Epithelial cell of alveolus of lung (primary cell): ENCODE results near the gene B3GAT3. TPM values are rescaled to one million over a fixed set of nuclear protein-coding genes. Genes with fewer than 3 reads are reported as not detected.

Experiments used
- total RNA-seq: library from RNA; depleted of rRNA; stranded (reverse); fragments of >200 nt; gene quantifications from 2 replicates; pipeline ENCODE4 v1.2.1, GENCODE V29; 2015

B3GAT3 gene
- 48.7 and 55.3 TPM in 2 replicates for total RNA-seq

DNA sequence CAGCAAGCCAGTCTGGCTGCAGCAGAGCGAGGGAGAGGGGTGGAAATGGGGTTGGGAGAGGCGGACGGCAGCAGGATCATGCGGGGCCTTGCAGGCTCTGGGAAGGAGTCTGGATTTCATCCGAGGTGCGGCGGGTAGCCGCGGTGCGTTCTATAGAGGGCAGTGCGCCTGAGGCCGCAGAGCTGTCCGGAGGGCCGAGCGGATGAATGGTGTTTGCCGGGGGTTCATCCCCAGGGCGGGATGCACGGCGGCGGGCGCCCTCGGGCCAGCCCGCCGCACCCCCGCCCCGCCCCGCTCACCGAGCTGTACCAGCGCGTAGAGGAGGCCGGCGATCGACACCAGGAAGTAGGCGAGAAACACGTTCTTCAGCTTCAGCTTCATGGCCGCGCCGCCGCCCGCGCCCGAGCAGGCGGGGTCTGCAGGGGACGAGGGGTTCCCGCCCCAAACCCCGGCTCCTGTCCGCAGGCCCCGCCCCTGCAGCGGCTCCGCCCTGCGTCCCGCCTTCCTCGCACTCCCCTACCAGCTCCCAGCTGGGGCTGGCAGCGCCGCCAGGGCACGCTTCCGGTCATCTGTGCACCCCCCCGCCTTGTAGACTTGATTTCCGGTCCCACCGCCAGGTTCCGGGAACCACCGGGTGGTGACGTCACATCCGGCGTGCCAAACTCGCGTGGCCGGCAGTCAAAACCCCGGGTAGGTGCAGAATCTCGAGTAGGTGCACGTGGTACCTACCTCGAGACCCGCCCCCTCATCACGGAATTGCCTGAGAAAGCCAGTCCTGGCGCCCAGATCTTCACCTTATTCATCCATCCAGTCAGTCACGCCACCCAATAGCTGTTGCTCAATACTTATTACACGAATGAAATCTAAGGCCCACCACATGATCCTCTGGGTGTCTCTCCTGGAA, at the start of gene B3GAT3:
Gene B3GAT3, minus strand, starts transcription at position 420 of the 904 bp plus-strand sequence. Its CDS starts 39 bp downstream, at position 381.

GRCh38 chr11:62665075-62665598, 43.4 kb upstream of the B3GAT3 start, which contains the start of the genes C11orf98 and CSKMT:
C11orf98 (minus strand) TSS chr11:62665210; CDS start chr11:62665169, 41 bp downstream.
CSKMT (plus strand) TSS chr11:62665312; CDS start chr11:62665880, 568 bp downstream.

DNA sequence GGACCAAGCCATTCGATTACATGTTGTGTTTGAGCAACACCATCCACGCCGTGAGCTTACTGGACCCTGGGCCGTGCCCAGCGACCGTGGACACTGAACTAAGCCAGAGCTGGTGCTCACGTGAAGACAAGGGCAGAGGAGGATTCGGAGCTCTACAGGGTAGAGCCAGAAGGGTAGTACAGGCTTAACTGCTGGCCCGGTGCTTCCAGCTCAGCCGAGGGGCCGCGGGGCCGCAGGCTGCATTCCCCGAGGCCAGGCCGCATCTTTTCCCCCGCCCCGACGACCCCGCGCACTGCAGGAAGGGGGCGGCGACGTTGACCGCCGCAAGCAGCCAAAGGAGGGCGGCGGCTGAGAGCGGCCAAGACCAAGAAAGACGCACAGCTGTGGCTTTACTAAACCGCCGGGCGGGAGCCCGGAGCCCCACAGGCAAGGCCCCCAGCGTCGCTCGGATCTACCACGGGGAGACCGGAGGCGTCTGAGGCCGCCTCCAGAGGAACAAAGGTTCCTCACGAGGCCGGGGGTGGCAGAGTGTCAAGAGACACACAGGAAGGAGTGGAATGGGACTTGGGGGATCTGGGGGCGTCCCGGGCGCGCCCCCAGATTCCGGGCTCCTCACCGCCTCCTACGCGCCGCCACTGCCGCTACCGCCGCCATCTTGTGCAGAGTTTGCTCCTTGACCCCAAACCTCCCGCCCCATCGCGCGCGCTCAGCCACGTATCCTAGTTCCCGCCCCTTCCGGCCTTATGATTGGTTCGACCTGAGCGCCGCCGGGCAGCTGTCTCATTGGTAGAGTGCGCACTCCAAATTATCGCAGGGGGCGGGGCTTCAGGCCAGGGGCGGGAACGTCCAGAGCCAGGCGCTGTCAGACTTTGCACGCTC, 24.4 kb upstream of the B3GAT3 start, which contains the start of gene GANAB:
Gene GANAB, minus strand, starts transcription at position 668 of the 879 bp plus-strand sequence. Its CDS starts 14 bp downstream, at position 654.

DNA sequence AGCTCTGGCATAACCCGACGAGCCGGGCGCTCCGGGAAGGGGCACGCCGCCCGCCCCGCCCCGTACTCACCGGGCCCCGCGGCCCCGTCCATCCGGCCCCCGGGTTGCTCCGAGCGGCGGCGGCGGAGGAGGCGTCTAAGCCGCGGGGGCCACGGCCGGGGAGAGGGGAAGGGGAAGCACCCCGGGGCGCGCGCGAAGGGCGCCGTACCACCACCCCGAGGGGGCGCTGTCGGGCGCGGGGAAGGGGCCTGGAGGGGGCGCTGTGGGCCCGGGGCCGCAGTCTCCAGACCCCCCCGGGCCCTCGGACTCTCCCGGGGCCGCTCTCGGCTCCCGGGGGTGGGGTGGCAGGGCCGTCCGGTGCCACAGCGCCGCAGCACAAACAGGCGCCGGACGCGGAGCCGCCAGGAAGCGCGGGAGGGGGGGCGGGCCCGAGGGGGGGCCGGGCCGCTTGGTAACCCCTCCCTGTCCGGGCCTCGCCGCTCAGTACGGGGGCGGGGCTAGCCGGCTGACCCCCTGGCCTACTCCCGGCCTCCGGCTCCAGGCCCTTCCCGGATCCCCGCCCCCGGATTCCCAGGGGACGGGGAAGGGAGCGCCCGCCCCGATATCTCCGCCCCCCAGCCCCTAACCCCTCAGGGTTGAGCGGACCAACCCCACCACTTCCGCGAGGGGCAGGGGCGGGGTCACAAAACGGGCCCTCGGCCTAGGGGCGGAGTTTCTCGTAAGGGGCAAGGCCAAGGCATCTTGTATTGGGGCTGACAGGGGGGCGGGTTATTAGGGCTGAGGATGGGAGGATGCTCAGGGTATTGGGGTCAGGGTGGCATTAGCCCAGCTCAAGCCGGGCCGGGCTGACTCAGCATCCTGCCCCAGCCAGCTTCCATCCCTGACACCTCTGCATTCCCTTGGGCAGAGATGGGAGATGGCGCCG, 9.2 kb downstream of the B3GAT3 start, which contains the start of the genes EML3 and ROM1:
Gene EML3, minus strand, starts transcription at position 410 of the 925 bp plus-strand sequence. Its CDS starts 318 bp downstream, at position 92.
Gene ROM1, plus strand, starts transcription at position 892 of the 925 bp plus-strand sequence. Its CDS starts 25 bp downstream, at position 917.

GRCh38 chr11:62601372-62602140, 20.2 kb downstream of the B3GAT3 start, which contains the start of gene MTA2:
MTA2 (minus strand) TSS chr11:62601865; CDS start chr11:62601450, 415 bp downstream.

GRCh38 chr11:62591448-62592145, 30.2 kb downstream of the B3GAT3 start, which contains the start of gene TUT1:
TUT1 (minus strand) TSS chr11:62591523; CDS start chr11:62591485, 38 bp downstream.

GRCh38 chr11:62573592-62574362, 48.0 kb downstream of the B3GAT3 start, which contains the start of gene EEF1G:
EEF1G (minus strand) TSS chr11:62573891; CDS start chr11:62573842, 49 bp downstream.

Other genes starting within 250 kb of the B3GAT3 start
- gene SCGB1A1, start 203.0 kb downstream of the B3GAT3 start, total RNA-seq, result not detected in 2 replicates
- gene AHNAK, start 75.2 kb downstream of the B3GAT3 start, total RNA-seq, result 242 and 261 TPM in 2 replicates
- 2,450 and 2,872 TPM in 2 replicates for gene EEF1G, start 48.1 kb downstream of the B3GAT3 start, total RNA-seq
- 9.2 and 13.4 TPM in 2 replicates for gene TUT1, start 30.5 kb downstream of the B3GAT3 start, total RNA-seq
- gene MTA2, start 20.1 kb downstream of the B3GAT3 start, total RNA-seq, result 72.1 and 101 TPM in 2 replicates
- gene EML3, start 9.2 kb downstream of the B3GAT3 start, total RNA-seq, result 25.9 and 34.3 TPM in 2 replicates
- 2.7 and 11.6 TPM in 2 replicates for gene ROM1, start 8.7 kb downstream of the B3GAT3 start, total RNA-seq
- 321 and 375 TPM in 2 replicates for gene GANAB, start 24.6 kb upstream of the B3GAT3 start, total RNA-seq
- 30.1 and 41.0 TPM in 2 replicates for gene INTS5, start 31.3 kb upstream of the B3GAT3 start, total RNA-seq
- gene C11orf98, start 43.2 kb upstream of the B3GAT3 start, total RNA-seq, result 71.6 and 87.2 TPM in 2 replicates
- gene CSKMT, start 43.3 kb upstream of the B3GAT3 start, total RNA-seq, result 6.1 and 10.1 TPM in 2 replicates
- gene UQCC3, start 49.7 kb upstream of the B3GAT3 start, total RNA-seq, result 11.5 and 17.2 TPM in 2 replicates
- gene LBHD1, start 50.3 kb upstream of the B3GAT3 start, total RNA-seq, result 2.4 and 3.1 TPM in 2 replicates
- 135 and 148 TPM in 2 replicates for gene UBXN1, start 57.1 kb upstream of the B3GAT3 start, total RNA-seq
- gene LRRN4CL, start 67.5 kb upstream of the B3GAT3 start, total RNA-seq, result 2.1 and 4.3 TPM in 2 replicates
- 66.0 and 82.1 TPM in 2 replicates for gene BSCL2, start 85.4 kb upstream of the B3GAT3 start, total RNA-seq
- not detected in 2 replicates for gene GNG3, start 85.7 kb upstream of the B3GAT3 start, total RNA-seq
- gene HNRNPUL2, start 105.5 kb upstream of the B3GAT3 start, total RNA-seq, result 9.2 and 16.2 TPM in 2 replicates
- gene TTC9C, start 106.5 kb upstream of the B3GAT3 start, total RNA-seq, result 22.4 and 50.1 TPM in 2 replicates
- gene ZBTB3, start 132.2 kb upstream of the B3GAT3 start, total RNA-seq, result 7.5 and 8.3 TPM in 2 replicates
- 95.7 and 111 TPM in 2 replicates for gene POLR2G, start 139.6 kb upstream of the B3GAT3 start, total RNA-seq
- gene TAF6L, start 149.4 kb upstream of the B3GAT3 start, total RNA-seq, result 11.4 and 20.0 TPM in 2 replicates
- 82.1 and 98.6 TPM in 2 replicates for gene TMEM179B, start 165.4 kb upstream of the B3GAT3 start, total RNA-seq
- 39.0 and 55.0 TPM in 2 replicates for gene TMEM223, start 170.0 kb upstream of the B3GAT3 start, total RNA-seq
- 20.3 and 44.3 TPM in 2 replicates for gene NXF1, start 183.5 kb upstream of the B3GAT3 start, total RNA-seq
- 44.6 and 50.4 TPM in 2 replicates for gene STX5, start 210.1 kb upstream of the B3GAT3 start, total RNA-seq
- not detected in 2 replicates for gene TEX54, start 210.9 kb upstream of the B3GAT3 start, total RNA-seq
- 38.6 and 57.9 TPM in 2 replicates for gene WDR74, start 217.6 kb upstream of the B3GAT3 start, total RNA-seq